Measurements from ENCODE around the gene FHOD3.

The FHOD3 gene

DNA sequence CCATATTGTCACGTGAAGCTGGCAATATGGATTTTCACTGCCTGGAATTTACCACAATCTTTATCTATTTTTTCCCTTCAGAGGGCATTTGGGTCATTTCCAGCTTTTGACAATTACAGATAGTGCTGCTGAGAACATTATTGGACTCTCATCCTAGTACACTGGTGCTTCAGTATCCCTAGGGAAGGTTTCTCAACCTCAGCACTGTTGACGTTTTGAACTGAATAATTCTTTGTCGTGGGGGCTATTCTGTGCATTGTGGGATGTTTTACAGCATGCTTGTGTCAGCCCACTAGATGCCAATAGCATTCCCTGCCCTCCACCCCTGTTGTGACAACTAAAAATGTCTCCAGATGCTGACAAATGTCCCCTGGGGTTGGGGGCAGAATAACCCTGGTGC lies 345.5 kb downstream of the FHOD3 start:
- DNase-seq: no peak

- DNase-seq: no peak
Observed at GRCh38 chr18:36648803-36649202, 351.3 kb downstream of the FHOD3 start.

GRCh38 chr18:36649205-36649604 lies 351.7 kb downstream of the FHOD3 start:
- no peak for DNase-seq

DNA sequence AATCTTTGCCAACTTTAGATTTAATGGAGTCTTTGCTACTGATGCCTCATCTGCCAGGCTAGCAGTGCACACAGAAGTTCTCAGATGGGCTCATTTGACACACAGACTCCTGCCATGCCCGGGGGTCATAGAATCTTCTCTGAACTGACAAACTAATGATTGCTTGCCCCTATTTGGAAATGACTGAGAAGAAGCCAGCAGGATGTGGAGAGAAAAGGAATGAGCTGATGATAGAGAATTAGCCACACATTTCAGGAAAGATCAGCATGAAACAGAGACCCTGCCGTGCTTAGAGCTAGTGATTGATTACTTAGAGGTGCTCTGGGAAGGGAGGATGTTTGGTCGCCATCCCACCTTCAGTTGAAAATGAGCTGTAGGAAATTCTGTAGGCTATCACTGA lies 352.8 kb downstream of the FHOD3 start:
- no peak for DNase-seq

GRCh38 chr18:36650906-36651305 lies 353.4 kb downstream of the FHOD3 start:
- no peak for DNase-seq

- no peak for DNase-seq
Observed at GRCh38 chr18:36652503-36652902, 355.0 kb downstream of the FHOD3 start.

GRCh38 chr18:36653141-36653869 lies 355.8 kb downstream of the FHOD3 start:
- no peak for DNase-seq

- no peak for DNase-seq
Observed at GRCh38 chr18:36653870-36654269, 356.4 kb downstream of the FHOD3 start.

DNA sequence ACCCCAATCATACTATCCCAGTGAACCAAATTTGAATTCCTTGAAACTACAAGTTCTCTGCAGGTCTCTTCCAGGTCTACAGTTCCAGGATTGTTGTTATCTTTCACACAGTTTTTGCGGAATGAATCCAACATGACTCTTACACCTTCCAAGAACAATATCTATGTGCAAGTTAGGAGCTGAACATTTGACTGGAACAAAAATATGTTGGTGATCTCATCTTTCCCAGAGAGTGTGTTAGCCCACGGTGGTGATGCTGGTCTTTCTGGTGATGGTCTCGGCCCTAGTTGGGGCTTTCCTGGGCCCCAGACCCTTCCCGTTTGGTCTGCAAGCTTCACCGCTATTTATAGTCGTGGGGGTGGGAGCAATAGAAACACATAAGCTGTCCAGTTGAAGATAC lies 357.6 kb downstream of the FHOD3 start:
- DNase-seq: no peak

DNA sequence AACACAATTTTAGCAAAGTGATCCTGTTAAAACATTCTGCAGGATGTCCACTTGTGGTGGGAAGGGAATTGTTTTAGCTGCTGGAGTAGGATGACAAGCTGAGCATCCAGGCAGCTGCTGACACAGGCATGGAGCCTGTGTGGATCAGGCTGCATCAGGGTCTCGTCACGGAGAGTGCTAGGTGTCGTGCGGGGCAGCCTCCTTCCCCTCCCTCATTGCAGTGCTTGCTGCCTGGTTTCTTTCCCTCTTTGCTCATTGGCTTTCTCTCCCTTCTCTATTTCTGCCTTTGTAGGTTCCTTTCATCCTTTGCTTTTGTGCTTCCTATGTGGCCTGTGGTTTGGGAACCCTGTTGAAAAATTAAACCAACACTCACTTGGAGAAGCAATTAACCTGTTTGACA lies 358.4 kb downstream of the FHOD3 start:
- no peak for DNase-seq

- no peak for DNase-seq
Observed at GRCh38 chr18:36658611-36659010, 361.1 kb downstream of the FHOD3 start.

- DNase-seq: no peak
Observed at GRCh38 chr18:36660311-36660710, 362.8 kb downstream of the FHOD3 start.

GRCh38 chr18:36661999-36662398 lies 364.5 kb downstream of the FHOD3 start:
- no peak for DNase-seq

DNA sequence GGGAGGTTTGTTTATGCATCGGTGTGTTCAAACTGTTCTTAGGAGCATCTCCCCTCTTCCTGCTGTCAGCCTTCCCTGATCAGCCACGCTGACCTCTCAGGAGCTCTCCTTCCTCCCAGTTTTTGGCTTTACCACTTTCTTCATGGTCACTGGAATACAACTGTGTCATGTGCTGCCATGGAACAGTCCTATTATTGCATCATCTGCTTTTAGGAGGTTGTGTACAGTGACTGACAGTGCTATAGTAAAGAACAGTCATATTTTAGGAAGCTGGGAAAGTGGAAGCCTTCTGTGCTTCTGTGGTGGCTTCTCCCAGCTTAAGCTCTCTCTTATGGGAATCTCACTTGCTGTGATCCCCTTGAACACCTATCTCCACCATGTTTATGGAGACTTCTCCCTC lies 365.8 kb downstream of the FHOD3 start:
- no peak for DNase-seq

- DNase-seq: no peak
Observed at GRCh38 chr18:36665952-36666351, 368.4 kb downstream of the FHOD3 start.

- no peak for DNase-seq
Observed at GRCh38 chr18:36667811-36668210, 370.3 kb downstream of the FHOD3 start.

DNA sequence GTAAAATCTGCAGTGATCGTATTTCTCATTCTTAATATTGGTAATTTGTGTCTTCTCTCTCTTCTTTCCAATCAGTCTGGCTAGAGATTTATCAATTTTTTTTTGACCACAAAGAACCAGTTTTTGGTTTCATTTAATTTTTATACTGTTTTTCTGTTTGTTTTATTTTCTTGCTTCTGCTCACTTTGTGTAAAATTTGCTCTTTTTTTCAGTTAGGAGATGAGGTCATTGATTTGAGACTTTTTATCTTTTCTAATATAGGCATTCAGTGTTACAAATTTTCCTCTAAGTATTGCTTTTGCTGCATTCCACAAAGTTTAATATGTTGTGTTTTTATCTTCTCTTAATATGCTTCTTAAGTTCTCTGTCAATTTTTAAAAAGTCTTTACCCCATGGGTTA lies 370.8 kb downstream of the FHOD3 start:
- DNase-seq: no peak

- DNase-seq: no peak
Observed at GRCh38 chr18:36672437-36673344, 375.2 kb downstream of the FHOD3 start.

- DNase-seq: no peak
Observed at GRCh38 chr18:36673452-36673851, 375.9 kb downstream of the FHOD3 start.

- DNase-seq: no peak
Observed at GRCh38 chr18:36675076-36675475, 377.6 kb downstream of the FHOD3 start.

GRCh38 chr18:36675542-36675941 lies 378.0 kb downstream of the FHOD3 start:
- DNase-seq: no peak

DNA sequence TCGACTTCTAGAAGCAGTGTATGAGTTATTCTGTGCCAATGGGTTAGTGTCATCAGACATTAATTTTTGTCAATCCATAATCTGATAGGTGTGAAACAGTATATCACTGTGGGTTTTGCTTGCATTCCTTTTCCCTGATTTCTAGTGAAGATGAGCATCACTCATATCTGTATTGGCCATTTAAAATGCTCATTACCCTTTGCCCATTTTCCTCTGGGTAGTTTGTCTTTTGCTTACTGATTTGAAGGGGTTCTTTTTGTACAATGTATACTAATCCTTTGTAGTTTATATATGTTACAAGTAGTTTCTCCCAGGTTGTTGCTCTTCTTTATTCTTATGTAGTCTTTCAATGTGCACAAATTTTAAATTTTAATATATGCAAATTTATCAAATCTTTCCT lies 379.1 kb downstream of the FHOD3 start:
- DNase-seq: no peak

- DNase-seq: no peak
Observed at GRCh38 chr18:36680042-36680441, 382.5 kb downstream of the FHOD3 start.

DNA sequence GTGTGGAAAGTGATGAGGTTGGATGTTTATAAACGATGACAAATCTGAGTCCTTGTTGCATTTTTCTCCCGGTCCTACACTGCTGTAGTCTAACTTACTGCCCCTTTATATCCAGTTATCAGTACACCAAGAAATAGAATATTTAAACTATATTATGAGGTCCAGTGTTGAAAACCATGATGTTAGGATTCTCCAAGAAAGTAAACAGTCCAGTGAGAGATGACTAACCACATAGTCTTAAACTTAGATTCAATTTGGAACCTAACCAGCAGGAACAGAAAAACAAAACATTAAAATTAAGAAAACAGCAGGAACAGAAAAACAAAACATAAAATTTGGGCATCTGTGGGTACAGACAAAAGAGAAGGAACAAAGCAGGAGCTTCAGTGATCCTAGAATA lies 388.1 kb downstream of the FHOD3 start:
- no peak for DNase-seq
